GM18907 (cell line): ENCODE measurements around the gene ARHGAP26.
A peak's percentile ranks its signal among the peaks of the same experiment; 100 is the strongest.
"Not testable (repeated sequence)": the region's sequence is repeated elsewhere in the genome, so short reads cannot be mapped to it uniquely, and the experiment has no call there.

Experiments used
- ATAC-seq: cut with Tn5 transposase; IDR thresholded peaks from one replicate; pipeline ENCODE4 v1.9.1; 2021; ENCODE audit warnings: mild to moderate bottlenecking, moderate library complexity; ENCODE audit not compliant: unreplicated experiment

Gene ARHGAP26

DNA sequence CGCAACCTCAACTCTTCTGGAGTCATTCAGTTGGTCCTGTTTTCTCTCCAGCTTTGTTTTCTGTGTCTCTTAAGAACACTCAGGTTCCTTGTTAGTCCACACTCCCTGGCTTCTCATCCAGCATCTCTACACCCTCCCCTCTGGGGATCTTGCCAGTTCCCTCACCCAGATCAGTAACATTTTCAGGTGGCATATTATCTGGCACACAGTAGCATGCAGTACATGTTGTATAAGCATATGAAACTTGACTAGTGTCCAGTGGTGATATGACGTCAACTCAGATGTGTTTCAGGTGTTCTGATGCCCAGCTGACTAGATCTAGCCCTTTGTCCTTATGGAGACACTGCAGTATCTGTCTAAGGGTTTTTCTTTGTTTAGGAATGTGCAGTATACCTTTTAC is 184.3 kb downstream of the ARHGAP26 start:
- no peak for ATAC-seq

DNA sequence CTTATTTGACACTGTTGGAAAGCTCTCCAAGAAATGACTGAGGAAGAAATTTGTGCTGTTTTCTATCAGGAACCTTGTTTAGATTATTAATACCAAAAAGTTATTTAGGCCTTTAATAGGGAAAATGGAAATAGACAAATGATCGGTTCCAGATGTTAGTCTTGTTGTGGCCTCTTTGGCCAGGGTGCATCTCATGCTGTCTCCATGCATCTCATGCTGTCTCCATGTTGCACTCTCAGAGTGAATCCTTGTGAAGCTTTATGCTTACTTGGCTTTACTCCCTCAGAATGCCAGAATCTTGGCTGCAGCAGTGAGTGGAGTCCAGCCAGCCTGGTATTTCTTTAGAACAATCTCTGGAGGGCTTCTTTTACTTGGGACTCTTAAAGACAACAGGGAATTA is 185.5 kb downstream of the ARHGAP26 start:
- no peak for ATAC-seq

DNA sequence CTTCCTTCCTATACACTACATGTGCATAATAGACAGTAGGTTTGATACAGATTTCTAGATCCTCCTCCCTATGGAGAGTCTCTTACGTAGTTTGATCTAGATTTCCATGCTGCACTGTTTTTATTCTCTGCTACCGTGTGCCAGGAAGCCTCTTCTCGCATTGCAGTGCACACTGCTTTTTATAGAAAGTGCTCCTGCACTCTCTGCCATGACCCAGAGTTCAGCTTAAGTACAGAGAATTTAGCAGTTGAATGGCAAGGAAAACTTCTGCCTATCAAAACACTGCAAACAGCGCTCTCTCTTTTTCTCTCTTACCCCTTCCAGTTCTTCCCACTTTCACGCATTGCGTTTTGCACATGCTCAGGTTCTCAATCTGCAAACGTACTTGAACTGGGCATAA is 187.4 kb downstream of the ARHGAP26 start:
- ATAC-seq, result no peak

DNA sequence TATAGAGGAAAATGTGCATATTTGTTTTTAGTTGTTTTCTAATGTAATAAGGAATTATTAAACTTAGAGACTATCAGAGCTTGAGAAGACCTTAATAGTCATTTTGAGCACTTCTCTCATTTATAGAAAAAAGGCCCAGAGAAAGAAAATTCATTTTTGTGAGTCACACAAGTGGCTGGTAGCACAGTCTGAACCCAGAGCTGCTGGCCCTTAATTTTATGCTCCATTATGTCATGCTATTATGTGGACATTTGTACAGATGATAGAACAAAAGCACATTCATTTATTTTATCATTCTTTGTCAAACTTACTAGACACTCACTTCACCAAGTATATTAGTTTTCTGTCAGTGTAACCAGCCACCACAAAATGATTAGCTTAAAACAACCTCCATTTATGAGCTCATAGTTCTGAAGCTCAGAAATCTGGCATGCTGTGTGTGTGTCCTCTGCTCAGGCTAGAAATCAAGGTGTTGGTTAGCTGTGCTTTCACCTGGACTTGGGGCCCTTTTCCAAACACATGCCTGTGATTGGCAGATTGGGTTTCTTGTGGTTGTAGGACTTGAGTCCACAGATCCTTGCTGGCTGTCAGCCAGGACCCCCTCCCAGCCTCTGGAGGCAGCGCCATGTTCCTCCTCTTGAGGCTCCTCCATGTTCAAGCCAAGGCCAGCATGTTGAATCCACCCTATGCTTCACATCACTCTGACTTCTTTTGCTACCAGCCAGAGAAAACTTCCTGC is 188.9 kb downstream of the ARHGAP26 start:
- ATAC-seq, result peak; percentile 17

DNA sequence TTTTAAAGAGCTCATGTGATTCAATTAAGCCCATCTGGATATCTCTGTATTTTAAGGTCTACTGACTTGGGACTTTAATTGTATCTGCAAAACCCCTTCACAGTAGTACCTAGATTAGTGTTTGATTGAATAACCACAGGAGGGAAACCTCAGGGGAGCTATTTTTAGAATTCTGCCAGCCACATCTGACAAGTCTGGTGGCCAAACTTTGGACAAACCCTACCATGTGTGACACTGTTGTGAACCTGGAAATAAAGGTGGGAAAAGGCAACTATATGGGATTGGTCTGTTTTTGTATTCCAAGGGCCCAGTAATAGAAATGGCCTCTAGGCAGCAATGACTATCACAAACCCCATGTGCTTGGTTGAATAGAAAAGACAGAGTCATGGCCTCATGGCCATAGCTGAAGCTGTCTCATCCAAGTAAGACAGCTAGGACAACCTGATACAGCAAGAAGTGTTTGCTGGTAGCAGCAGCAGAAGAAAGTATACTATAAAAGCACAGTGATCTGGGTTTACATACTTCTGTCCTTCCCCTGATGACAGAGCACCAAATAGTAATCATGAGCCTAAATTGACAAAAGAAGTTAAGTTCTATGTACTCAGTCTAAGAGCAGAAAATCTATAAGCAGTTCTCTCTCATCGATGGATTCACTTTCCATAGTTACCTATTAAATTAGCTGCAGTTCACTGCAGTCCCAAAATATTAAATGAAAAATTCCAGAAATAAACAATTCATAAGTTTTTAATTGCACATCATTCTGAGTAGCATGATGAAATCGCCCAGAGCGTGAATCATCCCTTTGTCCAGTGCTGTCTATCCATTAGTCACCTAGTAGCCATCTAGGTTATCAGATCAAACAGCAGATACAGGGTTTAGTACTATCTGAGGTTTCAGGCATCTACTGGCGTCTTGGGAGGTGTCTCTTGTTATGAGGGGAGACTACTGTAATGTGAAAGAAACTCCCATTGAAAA is 189.8 kb downstream of the ARHGAP26 start:
- ATAC-seq, result peak; percentile 73

DNA sequence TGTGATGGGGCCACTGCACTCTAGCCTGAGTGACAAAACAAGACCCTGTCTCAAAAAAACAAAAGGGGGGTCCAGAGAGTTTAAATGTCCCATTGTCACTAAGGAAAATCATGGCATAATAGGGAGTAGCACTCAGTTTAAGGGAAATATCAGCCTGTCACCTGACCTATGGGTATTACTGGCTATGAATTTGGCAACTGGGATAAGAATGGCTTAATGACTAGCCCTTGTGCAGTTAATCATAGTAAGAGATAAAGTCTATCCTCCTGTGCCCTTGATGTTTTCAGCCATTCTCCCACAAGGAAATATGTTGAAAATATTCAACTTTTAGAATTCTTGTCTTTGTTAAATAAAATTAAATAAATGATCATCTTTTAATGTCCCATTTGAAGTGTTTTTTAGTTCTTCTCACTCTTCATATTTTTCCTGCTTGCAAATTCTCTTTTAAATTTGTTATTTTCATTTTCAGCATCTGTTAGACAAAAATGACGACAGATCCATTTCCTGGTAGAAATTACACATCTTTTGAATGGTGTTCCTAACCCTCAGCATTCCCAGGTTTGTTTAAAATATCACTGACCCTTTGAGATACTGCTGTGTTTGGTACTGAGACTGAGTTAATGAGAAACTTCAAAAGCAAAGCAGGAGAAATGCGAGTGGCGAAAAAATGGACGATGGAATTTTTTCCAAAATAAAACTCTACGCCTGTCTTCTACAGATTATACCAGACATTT is 191.4 kb downstream of the ARHGAP26 start:
- ATAC-seq, result no peak

DNA sequence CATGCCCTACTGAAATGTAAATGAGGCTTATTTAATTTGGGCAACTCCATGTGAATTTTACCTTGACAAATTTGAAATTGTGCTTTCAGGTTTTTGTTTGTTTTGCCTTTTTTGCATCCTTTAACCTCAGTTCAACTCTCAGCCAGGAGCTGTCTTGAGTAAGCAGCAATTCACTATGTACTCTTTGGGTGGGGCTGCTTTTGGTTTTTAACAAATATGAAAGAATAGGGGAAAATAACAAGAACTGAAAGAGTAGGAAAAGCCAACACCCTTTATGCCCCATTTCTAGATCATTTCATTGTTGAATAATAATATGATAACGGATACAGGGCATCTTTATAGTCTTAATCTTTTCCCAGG is 192.0 kb downstream of the ARHGAP26 start:
- ATAC-seq, result no peak

DNA sequence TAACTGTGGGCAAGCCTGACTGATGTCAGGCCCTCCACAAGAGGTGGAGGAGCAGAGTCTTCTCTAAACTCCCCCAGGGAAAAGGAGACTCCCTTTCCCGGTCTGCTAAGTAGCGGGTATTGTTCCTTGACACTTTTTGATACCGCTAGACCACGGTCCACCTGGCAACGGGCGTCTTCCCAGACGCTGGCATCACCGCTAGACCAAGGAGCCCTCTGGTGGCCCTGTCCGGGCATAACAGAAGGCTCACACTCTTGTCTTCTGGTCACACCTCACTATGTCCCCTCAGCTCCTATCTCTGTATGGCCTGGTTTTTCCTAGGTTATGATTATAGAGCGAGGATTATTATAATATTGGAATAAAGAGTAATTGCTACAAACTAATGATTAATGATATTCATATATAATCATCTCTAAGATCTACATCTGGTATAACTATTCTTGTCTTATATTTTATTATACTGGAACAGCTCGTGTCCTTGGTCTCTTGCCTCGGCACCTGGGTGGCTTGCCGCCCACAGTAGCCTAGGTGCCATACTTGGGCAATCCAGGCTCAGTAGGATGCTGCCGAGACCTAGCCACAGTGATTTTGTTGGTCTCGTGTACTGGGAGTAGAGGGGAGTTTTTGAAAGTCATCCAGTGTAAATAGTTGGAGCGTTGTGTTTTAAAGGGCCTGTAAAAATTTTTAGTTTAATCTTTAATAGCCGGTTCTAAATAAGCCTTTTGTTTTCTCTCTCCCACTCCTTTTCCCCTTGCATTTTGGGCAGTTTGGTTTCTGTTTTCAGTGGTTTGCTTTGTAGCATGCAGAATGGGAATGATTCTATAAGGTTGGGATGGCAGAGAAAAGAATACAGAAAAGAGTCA is 195.3 kb downstream of the ARHGAP26 start:
- ATAC-seq, result not testable (repeated sequence)

DNA sequence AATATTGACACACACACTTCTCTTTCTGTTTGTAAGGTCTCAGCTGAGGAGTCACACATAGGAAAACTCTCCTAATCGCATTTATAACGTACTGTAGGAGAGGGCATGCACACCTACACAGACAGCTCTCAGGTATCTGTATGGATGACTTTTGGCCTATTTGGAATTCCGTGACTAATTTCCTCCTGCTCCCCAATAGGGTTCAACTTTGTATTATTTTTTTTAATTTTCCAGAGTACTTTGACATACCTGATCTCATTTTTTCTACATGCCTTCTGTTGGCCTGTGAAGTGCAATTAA is 195.9 kb downstream of the ARHGAP26 start:
- ATAC-seq, result no peak

DNA sequence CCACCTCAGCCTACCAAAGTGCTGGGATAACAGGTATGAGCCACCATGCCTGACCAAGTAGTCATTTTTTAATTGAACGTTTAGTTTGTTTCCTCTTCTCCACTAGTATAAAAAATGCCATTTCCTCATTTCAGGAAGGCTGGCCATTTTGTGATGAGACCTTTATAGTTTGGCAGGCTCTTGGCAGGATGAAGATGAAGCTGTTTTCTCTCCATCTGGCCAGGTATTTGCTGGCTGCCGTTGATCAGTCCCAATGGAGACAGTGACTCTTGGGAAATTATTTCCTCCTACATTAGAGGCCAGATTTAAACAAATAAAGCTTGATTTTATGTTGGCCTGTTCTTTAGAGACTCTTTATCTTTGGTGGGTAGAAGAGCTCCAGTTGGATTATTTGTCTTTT is 199.0 kb downstream of the ARHGAP26 start:
- ATAC-seq, result no peak

DNA sequence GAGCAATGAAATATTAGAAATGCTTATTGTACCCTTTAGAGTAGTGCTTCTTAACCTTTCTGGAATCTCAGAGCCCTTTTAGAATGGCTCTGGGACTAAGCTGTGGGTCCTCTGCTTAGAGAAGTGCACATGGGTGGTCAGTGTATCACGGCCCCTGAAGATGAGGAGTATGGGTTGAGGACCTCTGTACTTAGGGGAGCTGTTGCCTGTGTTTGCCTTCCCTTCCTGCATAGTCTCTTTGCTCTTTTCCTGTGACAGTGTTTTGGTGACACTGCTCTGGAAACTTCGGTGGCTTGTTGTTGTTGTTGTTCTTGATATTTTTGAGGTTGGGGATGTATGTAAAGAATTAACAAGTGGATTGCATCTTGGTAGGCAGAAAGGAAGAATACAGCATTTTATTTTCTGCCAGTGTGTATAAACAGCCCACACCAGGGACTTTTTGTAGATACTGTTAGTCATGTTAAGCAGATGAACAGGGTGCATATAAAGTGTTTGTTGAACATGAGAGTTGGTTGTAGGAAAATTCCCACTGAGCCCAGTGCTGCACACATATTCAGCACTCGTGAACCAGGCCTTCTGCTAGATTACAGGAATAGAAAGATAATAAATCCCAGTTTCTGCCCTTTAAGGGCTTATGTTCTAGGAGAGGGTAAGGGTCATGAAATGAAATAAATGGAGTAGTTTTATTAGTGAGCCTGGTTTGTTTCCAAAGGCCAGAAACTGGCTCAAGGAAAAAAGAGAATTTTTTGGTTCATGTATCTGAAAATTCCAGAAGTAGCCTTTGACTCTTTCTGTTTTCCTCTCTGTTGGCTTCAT is 199.7 kb downstream of the ARHGAP26 start:
- no peak for ATAC-seq

DNA sequence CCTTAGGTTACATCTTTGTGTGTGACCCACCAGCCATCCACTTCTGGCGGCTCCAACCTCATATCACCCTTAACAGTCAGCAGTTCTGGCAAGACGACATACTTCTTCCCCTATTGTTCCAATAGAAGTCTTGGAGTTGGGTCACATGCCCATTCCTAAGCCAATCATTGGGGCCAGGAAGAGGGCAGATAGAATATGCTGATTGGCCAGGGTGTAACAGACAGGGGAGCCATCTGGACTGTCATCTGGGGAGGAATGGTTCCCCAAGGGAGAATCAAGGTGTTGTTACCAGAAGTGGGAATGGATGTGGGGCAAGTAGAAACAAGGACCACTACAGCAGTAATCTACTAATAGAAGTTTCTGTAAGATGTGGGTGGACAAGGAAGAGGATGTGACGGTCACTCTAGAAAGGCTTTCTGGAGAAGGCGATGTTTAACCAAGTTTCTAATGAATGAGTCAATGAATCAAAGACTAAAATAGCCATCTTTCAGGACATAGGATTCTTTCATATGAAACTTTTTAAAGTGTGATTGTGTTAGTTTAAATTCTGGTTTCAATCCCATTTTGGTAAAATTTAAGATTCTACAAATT is 200.4 kb downstream of the ARHGAP26 start:
- ATAC-seq, result no peak

DNA sequence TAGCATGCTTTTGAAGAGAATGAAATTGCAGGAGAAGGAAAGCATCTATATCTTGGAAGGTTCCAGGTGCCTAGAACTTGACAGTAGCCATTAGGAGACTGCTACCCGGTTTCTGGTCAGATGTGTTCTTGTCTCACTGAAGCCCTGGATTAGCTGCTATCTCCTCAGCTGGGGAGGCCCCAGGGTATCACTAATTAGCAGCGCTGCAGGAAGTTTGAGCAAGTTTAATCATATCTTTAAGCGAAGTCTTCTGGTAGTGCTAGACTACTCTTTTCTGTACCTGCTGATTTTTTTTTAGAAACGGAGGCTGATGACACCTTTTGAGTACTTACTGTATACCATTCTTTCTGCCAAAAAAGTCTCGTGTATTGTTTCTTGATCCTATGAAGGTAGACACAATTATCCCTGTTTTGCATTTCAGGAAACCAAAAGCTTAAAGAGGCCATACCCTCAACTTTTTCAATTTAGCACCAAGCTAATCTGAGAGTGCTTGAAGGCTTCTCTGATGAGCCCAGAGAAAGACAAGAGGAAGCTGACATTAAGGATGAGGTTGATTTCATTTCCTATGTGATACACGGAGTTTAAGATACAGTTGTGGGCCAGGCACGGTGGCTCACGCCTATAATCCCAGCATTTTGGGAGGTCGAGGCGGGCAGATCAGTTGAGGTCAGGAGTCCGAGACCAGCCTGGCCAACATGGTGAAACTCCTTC is 201.3 kb downstream of the ARHGAP26 start:
- ATAC-seq, result no peak

DNA sequence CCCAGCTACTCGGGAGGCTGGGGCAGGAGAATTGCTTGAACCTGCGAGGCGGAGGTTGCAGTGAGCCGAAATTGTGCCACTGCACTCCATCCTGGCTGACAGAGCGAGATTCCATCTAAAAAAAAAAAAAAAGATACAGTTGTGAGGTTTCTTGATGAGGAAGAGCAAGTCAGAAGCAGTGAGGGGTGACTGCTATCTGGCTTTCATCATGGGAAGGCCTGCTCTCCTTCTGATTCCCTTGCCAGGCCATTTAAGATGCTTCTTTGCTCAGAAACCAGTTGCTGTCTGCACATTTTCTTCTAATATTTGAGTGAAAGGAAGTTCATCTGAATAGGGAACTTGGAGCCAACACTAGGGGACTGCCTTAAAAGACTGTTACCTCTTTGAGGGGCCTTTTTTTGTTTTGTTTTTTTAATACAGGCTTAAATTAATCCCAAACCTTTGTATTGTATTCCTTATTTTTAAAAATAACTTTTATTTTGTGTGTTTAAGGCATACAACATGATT is 201.9 kb downstream of the ARHGAP26 start:
- no peak for ATAC-seq

DNA sequence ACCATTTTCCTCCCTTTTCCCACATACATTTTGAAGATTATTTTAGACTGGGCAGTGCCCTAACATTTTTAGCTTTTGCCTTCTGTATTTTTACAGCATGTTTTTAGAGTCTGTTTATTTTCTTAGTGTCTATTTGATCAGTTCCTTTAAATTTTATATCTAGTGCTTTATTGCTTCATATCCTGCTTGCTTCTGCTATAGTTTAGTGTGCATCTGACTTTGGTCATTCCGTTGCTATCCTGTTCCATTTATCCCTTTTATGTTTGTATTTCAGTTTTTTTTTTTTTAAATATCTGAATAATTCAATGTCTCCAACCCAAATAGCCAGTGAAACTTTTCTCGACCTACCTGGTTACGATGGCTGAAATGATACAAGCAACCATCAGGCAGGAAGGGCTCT is 203.8 kb downstream of the ARHGAP26 start:
- ATAC-seq, result no peak

DNA sequence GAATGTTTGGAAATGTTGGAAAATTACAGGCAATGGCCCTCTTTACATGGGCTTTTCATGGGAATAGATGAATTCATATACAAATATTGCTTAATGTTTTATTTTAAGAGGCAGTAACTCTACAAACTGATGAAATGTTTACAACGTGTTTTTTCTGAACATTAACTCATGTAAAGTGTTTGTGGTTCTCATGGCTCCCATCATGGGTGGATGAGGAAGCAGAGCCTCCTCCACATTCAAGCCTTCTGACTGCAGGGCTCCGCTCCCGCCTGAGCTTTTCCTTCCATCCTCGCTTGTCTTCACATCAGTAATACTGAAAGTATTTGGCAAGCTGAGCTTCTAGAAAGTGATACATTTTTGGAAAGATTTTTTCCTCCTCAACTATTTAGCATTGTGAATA is 204.2 kb downstream of the ARHGAP26 start:
- ATAC-seq, result no peak

DNA sequence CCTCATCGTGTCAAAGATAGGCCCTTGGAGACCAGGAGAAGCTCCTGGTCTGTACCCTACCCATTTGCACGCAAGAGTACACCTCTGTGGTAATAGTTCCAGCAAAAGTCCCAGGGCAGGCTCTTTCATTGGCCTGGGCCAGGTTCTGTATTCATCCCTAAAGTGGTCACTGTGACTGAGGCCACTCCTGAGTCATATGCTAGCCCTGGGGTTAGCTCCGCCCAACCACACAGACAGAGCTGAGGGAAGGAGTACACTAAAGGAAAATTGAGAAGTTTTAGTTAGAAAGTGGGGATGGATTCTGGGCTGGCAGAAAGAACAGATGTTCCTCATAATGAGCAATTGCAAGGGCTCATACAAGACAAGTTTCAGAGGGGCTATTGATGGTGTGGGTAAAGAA is 206.7 kb downstream of the ARHGAP26 start:
- ATAC-seq, result no peak

DNA sequence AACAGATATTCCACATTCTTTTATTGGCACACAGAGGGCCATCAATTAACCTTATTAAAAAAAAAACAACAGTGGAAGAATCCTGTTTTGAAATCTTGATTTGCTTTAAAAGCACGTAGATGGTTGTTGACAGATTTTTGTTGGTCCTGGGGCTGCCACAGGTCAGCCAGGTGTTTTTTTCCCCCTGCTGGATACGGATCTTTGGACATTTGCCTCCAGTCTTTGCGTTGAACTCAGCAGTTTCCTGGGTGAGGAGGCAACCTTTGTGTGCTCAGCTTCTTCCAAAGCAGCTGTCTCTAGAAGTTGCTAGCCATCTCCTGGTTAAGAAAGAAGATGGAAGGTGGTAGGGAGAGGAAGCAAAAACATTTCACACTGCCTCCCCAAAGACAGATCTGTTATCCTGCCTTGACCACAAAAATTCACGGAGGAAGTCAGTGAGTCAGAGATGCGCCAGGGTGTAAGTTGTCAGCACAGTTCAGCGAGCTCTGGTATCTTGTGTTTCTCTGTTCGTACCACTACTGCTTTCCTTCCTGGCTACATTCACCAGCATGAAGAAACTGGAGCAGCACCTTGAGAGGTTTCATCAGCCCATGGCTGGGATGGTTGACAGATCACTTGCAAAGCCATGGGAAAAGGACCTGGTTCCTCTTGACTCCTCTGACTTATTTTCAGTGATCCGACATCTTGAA is 207.3 kb downstream of the ARHGAP26 start:
- peak; percentile 84 for ATAC-seq
